ENCODE data around the gene ANKRD11. TPM values are rescaled to one million over a fixed set of nuclear protein-coding genes. Genes with fewer than 3 reads are reported as not detected.
A peak's percentile ranks its signal among the peaks of the same experiment; 100 is the strongest.

ANKRD11 gene
- total RNA-seq, 1 donor from 2014 or later, result 367 TPM

GRCh38 chr16:89407925-89408300 is 82.4 kb downstream of the ANKRD11 start:
- no peak for DNase-seq
- Mint-ChIP-seq H3K9me3 (ENCODE audit: unreplicated experiment) (peaks cover 46% of the 10 kb centered on the region), H3K4me3 (ENCODE audit: unreplicated experiment) (peak overlapping the region; percentile 55), H3K4me1 (ENCODE audit: low read depth, unreplicated experiment) (peaks cover 76% of the 10 kb centered on the region), H3K36me3 (ENCODE audit: unreplicated experiment) (no peaks in the 10 kb centered on the region), H3K27ac (ENCODE audit: unreplicated experiment) (peak overlapping the region; percentile 91), H3K27me3 (ENCODE audit: unreplicated experiment) (peaks cover 16% of the 10 kb centered on the region)
- no peak for TF ChIP-seq CTCF (IDR thresholded peaks at IDR 0.05; ENCODE audit: partially characterized antibody, unreplicated experiment)

GRCh38 chr16:89407282-89407924 is 83.0 kb downstream of the ANKRD11 start:
- TF ChIP-seq CTCF (IDR thresholded peaks at IDR 0.05; ENCODE audit: partially characterized antibody, unreplicated experiment), result no peak
- Mint-ChIP-seq H3K36me3 (ENCODE audit: unreplicated experiment) (no peaks in the 10 kb centered on the region), H3K4me1 (ENCODE audit: low read depth, unreplicated experiment) (peaks cover 74% of the 10 kb centered on the region), H3K4me3 (ENCODE audit: unreplicated experiment) (peak overlapping the region; percentile 55), H3K27ac (ENCODE audit: unreplicated experiment) (peak overlapping the region; percentile 91), H3K9me3 (ENCODE audit: unreplicated experiment) (peaks cover 43% of the 10 kb centered on the region), H3K27me3 (ENCODE audit: unreplicated experiment) (peaks cover 14% of the 10 kb centered on the region)
- no peak for DNase-seq

GRCh38 chr16:89406277-89406888 is 84.0 kb downstream of the ANKRD11 start:
- Mint-ChIP-seq H3K4me1 (ENCODE audit: low read depth, unreplicated experiment) (peaks cover 79% of the 10 kb centered on the region), H3K27me3 (ENCODE audit: unreplicated experiment) (peaks cover 13% of the 10 kb centered on the region), H3K9me3 (ENCODE audit: unreplicated experiment) (peaks cover 48% of the 10 kb centered on the region), H3K27ac (ENCODE audit: unreplicated experiment) (peak overlapping the region; percentile 91), H3K36me3 (ENCODE audit: unreplicated experiment) (no peaks in the 10 kb centered on the region), H3K4me3 (ENCODE audit: unreplicated experiment) (peak overlapping the region; percentile 57)
- no peak for TF ChIP-seq CTCF (IDR thresholded peaks at IDR 0.05; ENCODE audit: partially characterized antibody, unreplicated experiment)
- DNase-seq, result no peak

DNA sequence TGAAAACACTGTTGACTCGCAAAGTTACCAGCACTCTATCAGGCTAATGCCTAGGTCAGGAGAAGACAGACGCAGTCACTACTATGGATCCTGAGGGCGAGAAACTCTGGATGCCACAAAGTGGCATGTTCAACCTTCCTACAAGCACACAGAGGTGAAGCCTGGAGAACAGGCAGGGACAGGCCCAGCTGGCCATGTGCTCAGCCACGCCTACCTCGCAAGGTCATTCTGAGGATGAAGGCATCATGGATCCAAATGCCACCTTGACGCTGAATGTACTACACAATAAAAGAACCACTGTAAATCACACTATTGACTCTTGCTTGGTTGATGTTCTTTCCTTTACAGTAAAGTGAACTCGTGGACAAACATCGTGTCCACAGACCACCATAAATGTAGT is 85.8 kb downstream of the ANKRD11 start:
- H3K27ac Mint-ChIP-seq (ENCODE audit: unreplicated experiment), result peak overlapping the region; percentile 28
- H3K4me1 Mint-ChIP-seq (ENCODE audit: low read depth, unreplicated experiment), result peaks cover 71% of the 10 kb centered on the region
- H3K36me3 Mint-ChIP-seq (ENCODE audit: unreplicated experiment), result no peaks in the 10 kb centered on the region
- no peak for TF ChIP-seq CTCF (IDR thresholded peaks at IDR 0.05; ENCODE audit: partially characterized antibody, unreplicated experiment)
- H3K4me3 Mint-ChIP-seq (ENCODE audit: unreplicated experiment), result peak overlapping the region; percentile 42
- H3K27me3 Mint-ChIP-seq (ENCODE audit: unreplicated experiment), result peaks cover 16% of the 10 kb centered on the region
- peaks cover 43% of the 10 kb centered on the region for H3K9me3 Mint-ChIP-seq (ENCODE audit: unreplicated experiment)
- no peak for DNase-seq

- Mint-ChIP-seq H3K27ac (ENCODE audit: unreplicated experiment) (no peak overlapping the region), H3K9me3 (ENCODE audit: unreplicated experiment) (peaks cover 48% of the 10 kb centered on the region), H3K27me3 (ENCODE audit: unreplicated experiment) (peaks cover 21% of the 10 kb centered on the region), H3K4me3 (ENCODE audit: unreplicated experiment) (peak overlapping the region; percentile 32), H3K36me3 (ENCODE audit: unreplicated experiment) (no peaks in the 10 kb centered on the region), H3K4me1 (ENCODE audit: low read depth, unreplicated experiment) (peaks cover 67% of the 10 kb centered on the region)
- no peak for TF ChIP-seq CTCF (IDR thresholded peaks at IDR 0.05; ENCODE audit: partially characterized antibody, unreplicated experiment)
- DNase-seq, result no peak
Observed at GRCh38 chr16:89402962-89403361, 87.4 kb downstream of the ANKRD11 start.
